HG03135 (cell line): ENCODE data around the gene OGG1.
A peak's percentile ranks its signal among the peaks of the same experiment; 100 is the strongest.

Experiments used
- ATAC-seq: cut with Tn5 transposase; IDR thresholded peaks from one replicate; pipeline ENCODE4 v1.9.1; 2021; ENCODE audit warnings: mild to moderate bottlenecking, moderate library complexity; ENCODE audit not compliant: unreplicated experiment

OGG1 gene

DNA sequence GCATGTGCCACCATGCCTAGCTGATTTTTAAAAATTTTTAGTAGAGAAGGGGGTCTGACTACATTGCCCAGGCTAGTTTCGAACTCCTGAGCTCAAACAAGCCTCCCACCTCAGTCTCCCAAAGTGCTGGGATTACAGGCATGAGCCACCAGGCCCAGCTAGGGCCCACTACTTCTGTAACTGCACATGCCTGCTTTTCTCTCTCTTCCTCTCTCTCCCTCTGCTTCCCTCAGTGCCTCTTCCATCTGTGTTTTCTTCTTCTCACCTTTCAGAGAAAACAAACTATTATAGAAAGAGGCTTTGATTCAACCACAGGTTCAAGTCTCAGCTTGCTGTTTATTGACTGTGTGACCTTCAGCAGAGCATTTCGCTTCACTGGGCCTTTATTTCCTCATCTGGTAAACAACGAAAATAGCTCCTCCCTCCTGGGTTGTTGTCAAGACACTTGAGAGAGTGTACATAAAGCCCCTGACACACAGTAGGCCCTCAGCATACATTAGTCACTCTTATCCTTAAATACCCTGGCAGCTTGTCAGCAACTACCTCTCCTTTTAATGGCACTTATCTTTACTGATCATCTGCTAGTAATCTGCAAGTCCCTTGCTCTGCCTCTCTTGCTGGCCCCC lies 32.3 kb downstream of the OGG1 start:
- ATAC-seq, result no peak

GRCh38 chr3:9782770-9783169 lies 33.0 kb downstream of the OGG1 start:
- no peak for ATAC-seq

DNA sequence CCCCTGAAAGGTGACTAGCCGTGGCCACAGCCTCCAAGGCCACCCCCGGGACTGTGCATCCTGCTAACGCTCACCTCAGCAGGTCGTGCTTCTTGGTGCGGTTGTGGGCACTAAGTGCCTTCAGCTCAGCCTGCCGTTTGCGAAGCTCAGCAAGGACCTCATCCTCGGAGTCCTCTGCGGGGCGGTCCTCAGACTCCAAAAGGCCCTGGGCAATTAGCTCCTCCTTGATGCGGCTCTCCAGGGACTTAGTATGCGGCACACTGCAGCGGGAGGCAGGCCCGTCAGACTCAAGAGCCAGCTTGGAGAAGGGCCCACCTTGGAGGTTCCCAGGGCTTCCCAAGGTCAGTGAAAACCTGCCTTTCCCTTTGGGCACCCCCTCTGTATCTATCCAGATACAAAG lies 34.2 kb downstream of the OGG1 start:
- no peak for ATAC-seq

DNA sequence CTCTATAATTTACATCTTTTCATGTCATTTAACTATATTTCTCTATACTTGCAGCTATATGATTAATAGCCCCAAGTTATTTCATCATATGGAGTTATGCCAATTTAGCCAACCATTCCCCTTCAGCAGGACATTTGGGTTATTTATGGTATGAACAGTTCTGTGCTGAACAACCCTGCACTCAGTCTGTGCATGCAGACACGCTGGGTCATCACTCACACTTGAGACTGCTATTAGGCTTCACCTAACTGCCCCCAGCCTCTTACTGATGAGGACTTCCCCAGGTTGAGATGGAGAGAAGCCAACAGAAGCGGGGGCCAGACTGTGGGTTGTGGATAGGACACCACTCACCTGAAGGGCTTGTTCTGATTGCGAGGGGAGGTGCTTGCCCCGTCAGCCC lies 35.2 kb downstream of the OGG1 start:
- ATAC-seq, result no peak

- no peak for ATAC-seq
These were observed 35.9 kb downstream of the OGG1 start for GRCh38 chr3:9785602-9786001.

- ATAC-seq, result no peak
These were observed 36.5 kb downstream of the OGG1 start for GRCh38 chr3:9786209-9786739.

- no peak for ATAC-seq
These were observed 37.3 kb downstream of the OGG1 start for GRCh38 chr3:9786825-9787669.

DNA sequence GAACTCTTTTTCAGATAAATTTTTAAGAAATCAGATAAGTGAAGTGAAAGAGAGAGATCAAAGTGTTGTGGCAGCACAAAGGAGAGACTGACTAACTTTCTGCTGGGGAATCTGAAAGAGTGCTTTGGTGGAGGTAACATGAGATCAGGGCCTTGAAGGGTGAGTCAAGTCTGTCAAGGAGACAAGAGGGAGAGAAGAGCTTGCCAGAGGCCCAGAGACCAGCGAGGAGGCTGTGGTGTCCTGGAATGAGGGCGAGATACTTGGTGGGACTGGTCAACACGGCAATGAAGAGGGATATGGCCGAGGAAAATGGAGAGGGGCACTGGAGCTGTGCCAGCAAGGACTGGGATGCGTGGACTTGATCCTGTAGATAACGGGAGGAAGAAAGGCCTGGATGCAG lies 38.0 kb downstream of the OGG1 start:
- no peak for ATAC-seq

- no peak for ATAC-seq
These were observed 41.4 kb downstream of the OGG1 start for GRCh38 chr3:9791127-9791526.

DNA sequence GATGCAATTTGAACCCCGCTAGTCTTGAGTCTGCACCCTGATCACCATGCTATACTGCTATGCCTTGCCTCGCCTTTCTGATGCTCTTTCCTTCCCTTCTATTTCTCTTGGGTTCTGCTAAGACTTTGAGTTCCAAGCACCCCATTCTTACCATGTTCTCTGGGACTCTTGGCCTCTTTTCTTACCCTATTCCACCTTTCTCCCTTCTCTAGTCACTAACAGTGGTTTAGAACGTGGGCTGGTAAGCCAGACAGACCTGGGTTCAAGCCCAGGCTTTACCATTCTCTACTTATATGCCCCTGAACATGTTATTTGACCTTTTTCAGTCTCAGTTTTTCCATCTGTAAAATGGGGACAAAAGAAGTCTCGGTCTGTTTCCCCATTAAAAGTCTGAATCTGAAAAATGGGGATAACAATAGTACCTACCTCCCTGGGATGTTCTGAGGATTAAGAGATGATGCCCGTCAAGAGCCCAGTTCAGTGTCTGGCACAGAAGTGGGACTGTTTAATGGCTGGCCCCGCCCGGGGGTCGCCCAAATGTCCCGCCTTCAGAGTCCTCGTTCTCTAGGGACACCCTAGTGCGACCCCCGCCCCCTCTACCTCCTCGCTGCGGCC lies 42.1 kb downstream of the OGG1 start:
- ATAC-seq, result no peak

GRCh38 chr3:9792405-9793160 lies 42.8 kb downstream of the OGG1 start, which contains the start of the genes ARPC4 and TADA3:
Gene ARPC4, plus strand, starts transcription at chr3:9793082. Its CDS starts 40 bp downstream, at chr3:9793122.
Gene TADA3, minus strand, starts transcription at chr3:9792473. Its CDS starts 1,007 bp downstream, at chr3:9791466.
- peak; percentile 83 for ATAC-seq

DNA sequence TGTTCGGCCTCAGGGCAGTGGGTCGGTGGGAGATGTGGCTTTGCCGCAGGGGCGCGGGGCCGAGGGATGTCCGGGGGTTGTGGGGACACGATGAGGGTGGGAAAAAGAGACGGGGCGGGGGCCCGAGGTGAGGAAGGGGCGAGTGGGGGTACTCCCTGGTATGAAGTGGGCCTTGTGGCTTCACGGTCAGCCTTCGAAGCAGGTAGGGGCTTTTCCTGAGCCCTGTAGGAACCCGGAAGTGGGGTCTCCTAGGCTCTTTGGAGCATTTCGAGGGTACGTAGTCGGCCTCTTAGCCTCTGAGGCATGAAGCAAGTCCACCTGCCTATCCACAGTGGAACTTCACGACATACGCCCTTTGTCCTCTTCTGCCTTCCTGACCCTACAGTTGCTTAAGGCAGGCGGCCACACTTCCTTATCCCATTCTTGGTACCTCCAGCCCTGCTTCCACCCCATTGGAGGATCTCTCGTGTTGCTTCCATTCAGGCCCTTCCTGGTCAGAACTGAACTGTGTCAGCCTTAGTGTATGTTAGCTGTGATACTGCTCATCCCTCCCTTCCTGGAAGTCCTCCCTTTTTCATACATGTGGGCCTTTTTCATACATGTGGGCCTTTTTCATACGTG lies 43.5 kb downstream of the OGG1 start:
- ATAC-seq, result no peak

- ATAC-seq, result no peak
These were observed 44.6 kb downstream of the OGG1 start for GRCh38 chr3:9794400-9794799.

DNA sequence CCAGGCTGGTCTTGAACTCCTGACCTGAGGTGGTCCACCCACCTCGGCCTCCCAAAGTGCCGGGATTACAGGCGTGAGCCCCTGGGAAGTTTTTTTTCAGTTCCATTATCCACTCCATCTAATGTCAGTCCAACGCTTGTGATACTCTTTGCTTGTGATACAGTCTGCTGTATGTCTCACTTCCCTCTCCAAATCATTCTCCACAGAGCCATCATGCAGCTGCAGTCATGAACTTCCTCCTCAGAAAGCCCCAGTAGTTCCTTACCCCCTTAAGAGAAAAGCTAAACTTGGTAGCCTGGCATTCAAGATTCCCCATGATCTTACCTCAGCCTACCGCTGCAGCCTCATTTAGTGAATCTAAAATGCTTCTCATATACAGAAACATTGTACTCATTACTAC lies 45.5 kb downstream of the OGG1 start:
- ATAC-seq, result no peak

DNA sequence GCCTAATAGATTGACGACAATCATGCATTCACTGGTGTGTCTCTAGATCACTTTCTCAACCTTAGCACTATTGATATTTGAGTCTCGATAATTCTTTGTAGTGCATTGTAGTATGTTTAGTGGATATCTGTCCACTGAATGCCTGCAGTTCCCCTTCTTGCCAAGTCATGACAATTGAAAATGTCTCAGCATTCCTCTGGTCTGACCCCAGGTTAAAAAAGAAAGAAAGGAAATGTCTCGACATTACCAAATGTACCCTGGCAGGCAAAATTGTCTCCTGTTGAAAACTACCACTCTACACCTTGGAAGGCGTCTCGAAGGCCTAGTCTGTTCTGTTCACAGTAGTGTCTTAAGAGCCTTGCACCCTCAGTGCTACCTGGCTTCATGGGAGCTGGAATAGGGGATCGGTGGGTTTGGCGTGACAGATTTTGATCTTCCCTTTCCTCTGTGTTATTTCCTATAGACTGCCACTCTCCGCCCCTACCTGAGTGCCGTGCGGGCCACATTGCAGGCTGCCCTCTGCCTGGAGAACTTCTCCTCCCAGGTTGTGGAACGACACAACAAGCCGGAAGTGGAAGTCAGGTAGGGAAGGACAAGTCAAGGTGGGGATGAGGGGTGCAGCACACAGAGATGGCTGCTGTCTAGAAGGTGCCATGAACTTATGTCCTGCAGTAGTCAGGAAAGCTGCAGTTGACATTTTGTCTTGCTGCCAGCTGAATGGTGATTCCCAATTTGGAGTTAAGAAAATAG lies 47.6 kb downstream of the OGG1 start:
- ATAC-seq, result no peak

GRCh38 chr3:9800529-9800928 lies 50.8 kb downstream of the OGG1 start:
- ATAC-seq, result no peak

DNA sequence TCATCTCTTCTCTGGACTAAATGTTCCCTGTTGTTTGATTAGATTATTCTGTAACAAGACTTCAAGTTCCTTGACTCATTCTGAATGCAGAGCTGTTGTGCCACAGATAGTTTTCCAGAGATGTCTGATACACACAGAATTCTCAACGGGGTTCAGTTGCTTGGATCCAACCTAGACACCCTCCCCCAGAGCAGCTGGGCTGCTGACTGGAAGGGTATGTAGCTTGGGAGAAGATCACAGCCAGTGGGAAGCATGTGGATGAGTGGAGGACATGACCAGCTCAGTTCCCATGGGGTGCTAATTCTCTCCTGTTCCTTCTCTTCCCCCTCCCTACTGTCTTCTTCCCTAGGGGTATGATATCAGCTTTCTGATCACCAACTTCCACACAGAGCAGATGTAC lies 53.7 kb downstream of the OGG1 start:
- ATAC-seq, result no peak

- no peak for ATAC-seq
These were observed 55.2 kb downstream of the OGG1 start for GRCh38 chr3:9804996-9805395.

DNA sequence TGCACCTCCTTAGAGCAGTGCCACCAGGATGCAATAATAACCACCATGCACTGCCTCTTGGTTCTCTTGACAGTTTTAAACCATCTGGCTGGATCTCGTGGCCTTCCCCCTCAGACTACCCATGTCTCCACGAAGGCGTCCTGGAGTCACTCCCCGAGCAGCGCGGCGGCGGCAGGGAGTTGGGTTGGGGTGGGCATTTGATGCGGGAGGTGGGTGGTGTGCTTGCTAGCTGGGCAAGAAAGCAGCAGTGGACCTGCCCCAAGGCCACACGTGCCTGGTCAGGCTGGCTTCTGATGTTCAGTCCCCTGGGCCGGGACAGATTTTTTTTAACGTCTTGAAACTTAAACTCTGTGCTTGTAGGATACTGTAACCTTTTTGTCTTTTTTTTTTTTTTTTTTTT lies 56.4 kb downstream of the OGG1 start:
- no peak for ATAC-seq
